ENCODE measurements around the gene CCDC12.
A peak's percentile ranks its signal among the peaks of the same experiment; 100 is the strongest.

Gene CCDC12

DNA sequence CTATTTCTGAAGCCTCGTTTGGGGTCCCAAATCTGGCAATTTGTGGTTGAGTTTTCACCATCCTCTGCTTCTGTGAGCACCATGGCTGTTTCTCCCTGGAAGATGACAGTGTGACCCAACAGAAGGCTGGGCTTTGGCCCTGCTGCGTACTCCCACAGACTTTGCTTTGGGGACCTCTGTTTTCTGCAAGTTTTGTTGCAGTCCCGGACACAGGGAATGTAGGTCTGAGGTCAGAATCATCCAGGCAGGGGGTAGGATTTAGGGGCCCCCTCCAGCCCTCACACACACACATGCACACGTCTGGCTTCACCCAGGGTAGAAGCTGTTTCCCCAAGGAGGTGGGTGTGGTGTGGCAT, 92.7 kb downstream of the CCDC12 start:
- Histone ChIP-seq H3K27me3 (replicated peaks; ENCODE audit: insufficient read depth, low read length) (peaks cover 66% of the 10 kb centered on the region), H3K9me2 (replicated peaks; ENCODE audit: insufficient read depth, low read length) (no peaks in the 10 kb centered on the region), H2AFZ (ENCODE audit: low read length) (no peak overlapping the region), H3K4me1 (ENCODE audit: low read length) (no peaks in the 10 kb centered on the region), H3K4me3 (ENCODE audit: low read length) (no peak overlapping the region), H3K27ac (ENCODE audit: low read length) (no peak overlapping the region), H3K9ac (ENCODE audit: low read length) (no peak overlapping the region), H3F3A (ENCODE audit: insufficient read depth, low read length) (no peaks in the 10 kb centered on the region), H3K9me3 (replicated peaks; ENCODE audit: insufficient read depth, low read length) (no peaks in the 10 kb centered on the region), H4K20me1 (ENCODE audit: insufficient read depth, low read length) (no peaks in the 10 kb centered on the region), H3K79me2 (ENCODE audit: low read length) (no peaks in the 10 kb centered on the region), H3K36me3 (replicated peaks; ENCODE audit: insufficient read depth, low read length) (no peaks in the 10 kb centered on the region), H3K4me2 (ENCODE audit: low read depth, low read length) (no peak overlapping the region; the same call in 1 of the 2 replicates)
- peak; percentile 36 for TF ChIP-seq EZH2 (optimal IDR thresholded peaks at IDR 0.05; ENCODE audit: low read depth, low read length)
- TF ChIP-seq, protein P1, sequence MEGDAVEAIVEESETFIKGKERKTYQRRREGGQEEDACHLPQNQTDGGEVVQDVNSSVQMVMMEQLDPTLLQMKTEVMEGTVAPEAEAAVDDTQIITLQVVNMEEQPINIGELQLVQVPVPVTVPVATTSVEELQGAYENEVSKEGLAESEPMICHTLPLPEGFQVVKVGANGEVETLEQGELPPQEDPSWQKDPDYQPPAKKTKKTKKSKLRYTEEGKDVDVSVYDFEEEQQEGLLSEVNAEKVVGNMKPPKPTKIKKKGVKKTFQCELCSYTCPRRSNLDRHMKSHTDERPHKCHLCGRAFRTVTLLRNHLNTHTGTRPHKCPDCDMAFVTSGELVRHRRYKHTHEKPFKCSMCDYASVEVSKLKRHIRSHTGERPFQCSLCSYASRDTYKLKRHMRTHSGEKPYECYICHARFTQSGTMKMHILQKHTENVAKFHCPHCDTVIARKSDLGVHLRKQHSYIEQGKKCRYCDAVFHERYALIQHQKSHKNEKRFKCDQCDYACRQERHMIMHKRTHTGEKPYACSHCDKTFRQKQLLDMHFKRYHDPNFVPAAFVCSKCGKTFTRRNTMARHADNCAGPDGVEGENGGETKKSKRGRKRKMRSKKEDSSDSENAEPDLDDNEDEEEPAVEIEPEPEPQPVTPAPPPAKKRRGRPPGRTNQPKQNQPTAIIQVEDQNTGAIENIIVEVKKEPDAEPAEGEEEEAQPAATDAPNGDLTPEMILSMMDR (IDR thresholded peaks at IDR 0.05; ENCODE audit: low read length): no peak
- DNase-seq: no peak

DNA sequence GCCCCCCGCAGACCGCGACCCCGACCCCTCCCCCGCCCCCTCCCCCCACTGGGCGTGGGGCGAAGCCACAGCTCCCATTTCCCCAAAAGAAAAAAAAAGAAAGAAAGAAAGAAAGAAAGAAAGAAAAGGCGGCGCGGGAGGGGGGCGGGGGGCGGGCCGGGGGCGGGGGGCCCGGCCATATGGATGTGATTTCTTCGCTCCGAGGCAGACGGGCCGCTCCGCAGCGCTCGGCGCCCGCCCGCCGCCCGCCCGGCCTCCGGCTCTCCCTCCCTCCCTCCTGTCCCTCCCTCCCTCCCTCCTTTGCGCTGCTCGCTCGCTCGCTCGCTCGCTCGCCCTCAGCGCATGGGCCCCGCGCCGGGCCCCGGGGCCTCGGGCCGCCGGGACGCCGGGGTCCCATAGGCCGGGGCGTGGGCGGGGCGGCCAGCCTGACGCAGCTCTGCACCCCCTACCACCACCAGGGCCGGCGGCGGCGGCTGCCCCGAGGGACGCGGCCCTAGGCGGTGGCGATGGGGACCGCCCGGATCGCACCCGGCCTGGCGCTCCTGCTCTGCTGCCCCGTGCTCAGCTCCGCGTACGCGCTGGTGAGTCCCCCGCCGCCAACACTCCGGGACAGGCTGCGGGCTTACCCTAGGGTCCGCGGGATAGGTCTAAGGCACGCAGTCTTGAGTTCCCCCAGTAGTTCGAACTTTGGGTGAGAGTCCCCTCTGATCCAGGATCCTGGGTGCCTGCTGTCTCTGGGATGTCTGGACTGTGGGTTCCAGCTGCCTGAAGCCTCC, 93.3 kb downstream of the CCDC12 start:
- peaks cover 60% of the 10 kb centered on the region for H3K27me3 ChIP-seq (replicated peaks; ENCODE audit: insufficient read depth, low read length)
- no peak overlapping the region for H2AFZ ChIP-seq (ENCODE audit: low read length)
- TF ChIP-seq EZH2 (optimal IDR thresholded peaks at IDR 0.05; ENCODE audit: low read depth, low read length) (no peak), EZH2phosphoT487 (IDR thresholded peaks at IDR 0.05; ENCODE audit: low read length) (no peak)
- TF ChIP-seq, protein P1 (IDR thresholded peaks at IDR 0.05; ENCODE audit: low read length): no peak
- no peaks in the 10 kb centered on the region for H3K4me1 ChIP-seq (ENCODE audit: low read length)
- H3K9me3 ChIP-seq (replicated peaks; ENCODE audit: insufficient read depth, low read length): no peaks in the 10 kb centered on the region
- no peaks in the 10 kb centered on the region for H3K36me3 ChIP-seq (replicated peaks; ENCODE audit: insufficient read depth, low read length)
- no peak overlapping the region for H3K9ac ChIP-seq (ENCODE audit: low read length)
- H3K4me2 ChIP-seq (ENCODE audit: low read depth, low read length): peak overlapping the region; percentile 70
- no peak overlapping the region for H3K27ac ChIP-seq (ENCODE audit: low read length)
- peak overlapping the region; percentile 41; the same call in 1 of the 2 replicates for H3K4me3 ChIP-seq (ENCODE audit: low read length)
- H3K9me2 ChIP-seq (replicated peaks; ENCODE audit: insufficient read depth, low read length): no peaks in the 10 kb centered on the region
- H4K20me1 ChIP-seq (ENCODE audit: insufficient read depth, low read length): no peaks in the 10 kb centered on the region
- DNase-seq: peak; percentile 11
- H3K79me2 ChIP-seq (ENCODE audit: low read length): no peaks in the 10 kb centered on the region
- H3F3A ChIP-seq (ENCODE audit: insufficient read depth, low read length): no peaks in the 10 kb centered on the region

DNA sequence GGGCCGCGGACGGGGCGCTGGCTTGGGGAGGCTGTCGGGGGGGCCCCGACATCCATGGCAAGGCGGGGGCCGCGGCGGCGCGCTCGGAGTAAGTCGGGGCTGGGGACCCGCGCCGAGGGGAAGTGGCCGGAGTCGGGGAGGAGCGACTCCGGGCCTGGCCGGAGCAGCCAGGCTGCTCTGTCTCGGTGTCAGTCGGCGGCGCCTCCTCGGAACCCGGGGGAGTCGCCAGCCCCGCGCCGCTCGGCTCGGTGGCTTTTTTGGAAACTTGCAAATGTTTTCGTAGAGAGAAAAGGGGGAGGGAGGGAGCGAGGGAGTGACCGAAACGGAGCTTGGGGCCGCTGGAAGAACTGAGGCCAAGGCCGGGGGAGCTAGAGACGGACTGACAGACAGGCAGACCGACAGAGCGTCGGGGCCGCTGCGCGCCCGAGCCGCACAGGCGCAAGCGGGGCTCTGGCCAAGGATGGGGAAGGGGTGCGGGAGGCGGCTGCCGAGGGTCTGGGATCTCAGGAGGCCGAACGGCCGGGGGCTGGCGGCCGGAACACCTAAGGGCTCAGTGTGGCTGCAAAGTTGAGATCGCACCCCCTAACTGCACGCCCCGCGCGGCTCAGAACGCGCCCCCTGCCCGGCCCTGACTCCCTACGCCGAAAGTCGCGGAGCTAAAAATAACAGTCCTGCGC, 94.0 kb downstream of the CCDC12 start:
- no peak overlapping the region for H3K9ac ChIP-seq (ENCODE audit: low read length)
- no peak overlapping the region for H2AFZ ChIP-seq (ENCODE audit: low read length)
- H3K4me3 ChIP-seq (ENCODE audit: low read length): peak overlapping the region; percentile 41
- no peaks in the 10 kb centered on the region for H3K9me2 ChIP-seq (replicated peaks; ENCODE audit: insufficient read depth, low read length)
- no peaks in the 10 kb centered on the region for H3K79me2 ChIP-seq (ENCODE audit: low read length)
- no peaks in the 10 kb centered on the region for H4K20me1 ChIP-seq (ENCODE audit: insufficient read depth, low read length)
- H3K4me2 ChIP-seq (ENCODE audit: low read depth, low read length): peak overlapping the region; percentile 70
- H3K27ac ChIP-seq (ENCODE audit: low read length): no peak overlapping the region
- no peaks in the 10 kb centered on the region for H3K36me3 ChIP-seq (replicated peaks; ENCODE audit: insufficient read depth, low read length)
- no peaks in the 10 kb centered on the region for H3F3A ChIP-seq (ENCODE audit: insufficient read depth, low read length)
- no peak for DNase-seq
- H3K4me1 ChIP-seq (ENCODE audit: low read length): no peaks in the 10 kb centered on the region
- H3K27me3 ChIP-seq (replicated peaks; ENCODE audit: insufficient read depth, low read length): peaks cover 53% of the 10 kb centered on the region
- TF ChIP-seq EZH2phosphoT487 (IDR thresholded peaks at IDR 0.05; ENCODE audit: low read length): no peak; the same call in 1 of the 2 replicates
- peak; percentile 94 for TF ChIP-seq EZH2 (optimal IDR thresholded peaks at IDR 0.05; ENCODE audit: low read depth, low read length)
- H3K9me3 ChIP-seq (replicated peaks; ENCODE audit: insufficient read depth, low read length): no peaks in the 10 kb centered on the region
